NCI-H2196 (cell line): Measurements from ENCODE around the gene KHDRBS1.
A peak's percentile ranks its signal among the peaks of the same experiment; 100 is the strongest.
"Not testable (repeated sequence)": the region's sequence is repeated elsewhere in the genome, so short reads cannot be mapped to it uniquely, and the experiment has no call there.

Source experiments
- DNase-seq: peaks from one replicate; lab custom pipeline; 2025; ENCODE audit not compliant: unreplicated experiment; lab: John Stamatoyannopoulos, UW

The KHDRBS1 gene

DNA sequence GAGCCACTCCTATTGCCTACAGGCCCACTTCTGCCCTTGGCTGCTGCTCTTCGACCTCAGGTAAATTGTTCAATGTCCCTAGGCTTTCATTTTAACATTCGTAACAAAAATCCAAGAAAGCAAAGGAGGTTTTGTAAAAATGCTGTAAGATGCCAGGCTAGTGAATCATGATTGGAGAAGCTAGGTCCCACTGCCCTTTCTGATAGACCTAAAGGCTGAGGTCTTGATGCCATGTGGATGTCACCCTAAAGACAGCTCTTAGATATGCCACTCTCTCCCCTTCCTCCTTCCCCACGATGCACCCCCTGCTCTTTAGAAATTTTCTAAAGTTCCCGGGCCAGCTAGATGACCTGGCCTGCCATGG lies 49.2 kb downstream of the KHDRBS1 start:
- no peak for DNase-seq

DNA sequence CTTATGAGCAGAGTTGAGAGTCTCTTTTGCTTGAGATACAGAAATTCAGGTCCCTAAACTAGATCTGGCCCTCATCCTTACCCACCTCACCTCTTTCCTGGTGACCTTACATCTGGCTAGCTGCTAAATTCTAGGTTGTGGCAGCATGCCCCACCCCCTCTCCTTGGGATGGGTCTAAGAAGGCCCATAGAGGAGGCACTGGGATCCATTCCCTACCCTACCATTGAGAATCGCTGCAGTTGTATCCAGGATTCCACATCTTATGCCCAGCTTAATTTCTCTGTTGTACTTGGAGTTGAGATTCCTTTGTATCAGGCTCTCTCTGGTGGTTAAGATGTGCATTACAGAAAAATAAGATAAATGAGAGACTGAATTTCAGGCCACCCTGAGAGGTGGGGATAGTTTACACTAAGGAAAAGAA lies 49.6 kb downstream of the KHDRBS1 start:
- peak; percentile 53 for DNase-seq

DNA sequence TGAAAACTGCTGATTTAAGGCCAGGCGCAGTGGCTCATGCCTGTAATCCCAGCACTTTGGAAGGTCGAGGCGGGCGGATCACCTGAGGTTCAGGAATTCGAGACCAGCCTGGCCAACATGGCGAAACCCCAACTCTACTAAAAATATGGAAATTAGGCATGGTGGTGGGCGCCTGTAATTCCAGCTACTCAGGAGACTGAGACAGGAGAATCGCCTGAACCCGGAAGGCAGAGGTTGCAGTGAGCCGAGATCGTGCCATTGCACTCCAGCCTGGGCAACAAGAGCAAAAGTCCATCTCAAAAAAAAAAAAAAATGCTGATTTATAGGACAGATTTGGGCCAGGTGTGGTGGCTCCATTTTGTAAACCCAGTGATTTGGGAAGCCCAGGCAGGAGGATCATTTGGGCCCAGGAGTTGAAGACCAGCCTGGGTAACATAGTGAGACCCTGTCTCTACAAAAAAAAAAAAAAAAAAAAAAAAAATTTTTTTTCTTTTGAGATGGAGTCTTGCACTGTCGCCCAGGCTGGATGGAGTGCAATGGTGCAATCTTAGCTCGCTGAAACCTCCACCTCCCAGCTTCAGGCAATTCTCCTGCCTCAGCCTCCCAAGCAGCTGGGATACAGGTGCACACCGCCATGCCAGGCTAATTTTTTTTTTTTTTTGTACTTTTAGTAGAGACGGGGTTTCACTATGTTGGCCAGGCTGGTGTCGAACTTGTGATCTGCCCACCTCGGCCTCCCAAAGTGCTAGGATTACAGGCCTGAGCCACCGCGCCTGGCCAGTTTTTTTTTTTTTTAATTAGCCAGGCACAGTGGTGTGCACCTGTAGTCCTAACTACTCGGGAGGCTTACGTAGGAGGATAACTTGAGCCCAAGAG lies 52.2 kb downstream of the KHDRBS1 start:
- DNase-seq: not testable (repeated sequence)

DNA sequence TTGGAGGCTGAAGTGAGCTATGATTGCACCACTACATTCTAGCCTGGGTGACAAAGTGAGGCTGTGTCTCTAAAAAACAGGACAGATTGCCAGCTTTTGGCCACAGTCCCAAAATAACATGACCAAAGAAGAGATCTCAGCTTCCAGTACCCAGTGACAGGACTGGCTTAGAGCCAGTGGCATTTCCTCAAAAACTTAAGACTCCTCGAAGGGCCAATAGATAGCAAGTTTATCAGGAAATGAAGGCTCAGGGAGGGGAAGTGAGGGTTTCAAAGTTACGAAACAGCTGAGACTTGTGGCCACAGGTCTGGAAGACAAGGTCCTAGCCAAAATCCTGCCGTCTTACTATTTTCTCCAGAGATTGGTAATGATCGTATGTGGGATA lies 52.8 kb downstream of the KHDRBS1 start:
- DNase-seq: no peak

DNA sequence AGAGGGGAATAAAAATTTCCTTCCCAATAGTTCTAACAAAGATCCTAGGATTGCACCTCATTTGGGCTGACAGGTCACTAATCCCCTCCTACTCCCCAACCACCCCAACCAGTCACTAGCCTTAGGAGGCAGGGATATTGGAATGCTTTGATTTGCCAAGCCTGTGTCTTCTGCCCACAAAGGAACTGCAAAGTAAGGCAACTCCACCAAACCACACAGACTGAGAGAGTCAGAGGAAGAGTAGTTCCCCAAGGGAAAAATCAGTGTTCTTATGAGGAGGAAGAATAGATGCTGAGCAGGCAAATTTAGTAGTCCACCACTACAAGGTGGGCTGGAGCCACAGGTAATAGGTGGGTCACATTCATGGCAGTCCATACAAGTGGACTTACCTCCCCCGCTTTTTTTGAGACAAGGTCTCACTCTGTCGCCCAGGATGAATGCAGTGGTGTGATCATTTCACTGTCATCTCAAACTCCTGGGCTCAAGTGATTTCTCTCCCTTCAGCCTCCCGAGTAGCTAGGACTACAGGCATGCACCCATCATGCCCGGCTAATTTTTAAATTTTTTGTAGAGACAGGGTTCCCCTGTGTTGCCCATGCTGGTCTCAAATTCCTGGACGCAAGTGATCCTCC lies 55.4 kb downstream of the KHDRBS1 start:
- no peak for DNase-seq

GRCh38 chr1:32071758-32072621 lies 58.3 kb downstream of the KHDRBS1 start:
- DNase-seq: peak; percentile 66

DNA sequence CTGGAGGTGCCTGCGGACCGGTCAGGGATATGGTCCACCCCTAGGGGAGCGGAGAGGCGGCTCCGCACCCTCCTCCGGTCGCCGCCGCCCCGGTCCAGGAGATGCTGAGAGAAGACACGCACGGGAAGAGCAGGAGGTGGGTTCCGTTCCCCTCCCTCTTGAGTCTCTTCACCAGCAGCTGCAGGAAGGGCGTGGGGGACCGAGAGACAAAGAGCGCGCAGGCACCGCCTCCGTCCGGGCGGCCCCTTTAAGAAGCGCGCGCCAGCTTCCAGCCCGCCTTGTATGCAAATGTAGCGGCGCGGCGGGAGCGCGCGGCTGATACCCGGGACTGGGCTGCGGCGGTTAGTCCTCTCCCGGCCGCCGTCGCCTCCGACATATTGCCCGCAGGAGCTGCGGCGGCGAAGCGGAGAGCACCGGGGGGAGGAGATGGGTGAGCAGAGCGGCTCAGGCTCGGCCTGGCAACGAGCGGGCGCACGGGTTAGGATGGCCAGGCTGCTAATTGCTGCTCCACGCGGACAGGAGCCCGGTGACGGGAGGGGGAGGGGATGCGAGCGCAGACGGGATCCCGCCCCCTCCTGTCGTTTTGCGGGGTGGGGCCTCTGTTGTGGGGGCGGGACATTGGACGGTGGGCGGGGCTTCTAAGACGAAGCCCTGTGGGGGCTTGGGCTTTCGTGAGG lies 59.1 kb downstream of the KHDRBS1 start, which contains the start of gene TMEM39B:
TMEM39B (plus strand) TSS at position 318 of the 677 bp plus-strand sequence; CDS start at position 427, 109 bp downstream.
- DNase-seq: peak; percentile 97

DNA sequence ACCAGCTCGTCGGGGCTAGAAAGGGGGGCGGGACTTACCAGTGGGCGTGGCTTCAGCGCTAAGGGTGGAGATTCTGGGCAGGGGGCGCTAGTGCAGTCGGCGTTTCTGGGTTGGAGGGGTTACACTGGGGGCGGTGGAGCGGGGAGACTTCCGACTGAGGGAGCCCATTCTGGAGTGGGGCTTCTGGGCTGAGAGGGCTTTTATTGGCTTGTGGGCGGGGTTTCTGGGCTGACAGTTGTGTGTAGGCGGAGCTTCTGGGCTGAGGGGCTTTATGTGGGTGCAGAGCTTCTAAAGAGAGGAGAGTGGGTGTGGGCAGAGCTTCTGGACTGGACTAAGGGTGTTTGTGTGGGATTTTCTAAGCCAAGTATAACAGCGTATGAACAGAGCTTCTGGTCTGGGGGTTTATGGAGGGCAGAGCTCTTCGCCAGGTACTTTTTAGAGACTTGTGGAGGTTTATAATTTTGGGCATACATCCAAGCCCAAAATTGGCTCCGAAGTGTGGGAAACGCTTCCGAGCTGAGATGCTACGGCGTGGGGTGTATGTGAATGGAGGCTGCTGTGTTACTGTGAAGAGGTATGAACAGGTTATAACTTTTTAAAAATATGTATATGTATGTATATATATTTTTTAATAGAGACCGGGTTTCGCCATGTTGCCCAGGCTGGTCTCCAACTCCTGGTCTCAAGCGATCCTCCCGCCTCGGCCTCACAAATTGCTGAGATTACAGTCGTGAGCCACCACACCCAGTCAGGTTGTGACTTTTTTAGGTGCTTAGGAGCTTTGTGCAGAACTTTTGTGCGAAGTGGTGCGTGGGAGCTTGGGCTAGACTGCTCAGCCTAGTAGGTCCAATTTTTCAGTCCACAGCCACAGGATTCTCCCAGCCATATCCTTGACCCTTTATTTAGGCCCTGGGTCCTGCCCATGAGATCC lies 59.9 kb downstream of the KHDRBS1 start:
- peak; percentile 77 for DNase-seq

- no peak for DNase-seq
Measured at GRCh38 chr1:32074841-32075240, 61.2 kb downstream of the KHDRBS1 start.

DNA sequence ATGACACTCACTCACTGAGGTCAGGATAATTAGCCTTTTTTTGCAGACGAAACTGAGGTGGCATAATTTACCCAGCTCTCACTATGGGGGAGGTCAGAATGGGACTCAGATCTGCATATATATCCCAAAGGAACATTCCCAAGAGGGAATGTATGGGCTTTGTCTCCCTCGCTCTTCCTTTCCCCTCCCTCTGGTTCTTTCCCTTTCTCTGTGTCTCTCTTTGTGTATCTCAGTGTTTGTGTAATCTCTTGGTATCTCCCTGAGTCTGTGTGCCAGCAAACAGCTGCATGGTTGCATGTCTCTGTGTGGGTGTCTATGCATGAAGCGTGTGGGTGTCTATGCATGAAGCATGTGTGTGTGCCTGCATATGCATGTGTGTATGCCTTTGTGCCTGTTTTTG lies 63.8 kb downstream of the KHDRBS1 start:
- no peak for DNase-seq

DNA sequence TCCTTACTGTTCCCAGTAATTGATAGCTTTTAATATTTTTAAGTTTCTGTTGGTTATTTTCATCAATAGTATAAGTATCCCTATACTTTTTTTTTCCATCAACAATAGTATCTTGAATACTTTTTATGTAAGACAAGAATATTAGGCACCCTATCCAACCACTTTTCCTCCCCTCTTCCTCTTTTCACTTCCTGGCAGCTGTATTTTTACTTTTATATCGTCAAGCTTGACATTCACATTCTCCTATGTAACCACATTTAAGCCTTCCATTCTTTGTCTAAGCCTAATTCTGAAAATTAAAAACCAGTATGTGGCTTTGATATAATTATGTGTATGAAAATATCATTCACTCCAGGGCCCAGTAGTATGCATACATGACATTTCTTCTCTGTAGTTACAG lies 68.4 kb downstream of the KHDRBS1 start:
- no peak for DNase-seq

- not testable (repeated sequence) for DNase-seq
Measured at GRCh38 chr1:32086381-32086780, 72.7 kb downstream of the KHDRBS1 start.

- DNase-seq: no peak
Measured at GRCh38 chr1:32091176-32091575, 77.5 kb downstream of the KHDRBS1 start.

GRCh38 chr1:32091591-32091990 lies 77.9 kb downstream of the KHDRBS1 start:
- DNase-seq: no peak
